DOHH2 (cell line): Measurements from ENCODE around the gene AGAP2.

Source experiments
- H3F3A ChIP-seq: fragments of 200-600 bp; sonication (generic), shearing (Covaris generic); 2 replicates; pipeline ENCODE4 v1.6.0; 2016; ENCODE audit warnings: antibody characterized with exemption, mild to moderate bottlenecking; ENCODE audit not compliant: control insufficient read depth, insufficient read depth
- H3K27ac ChIP-seq: fragments of 200-600 bp; sonication (generic); 2 replicates; pipeline ENCODE4 v1.5.1; 2014; ENCODE audit warnings: low read depth, mild to moderate bottlenecking, low read length, moderate library complexity
- H3K27me3 ChIP-seq: fragments of 200-600 bp; sonication (generic); 2 replicates; pipeline ENCODE4 v1.6.1; 2014; ENCODE audit warnings: mild to moderate bottlenecking, low read length, mixed read lengths; ENCODE audit not compliant: control insufficient read depth
- H3K36me3 ChIP-seq: fragments of 200-600 bp; sonication (generic); 2 replicates; pipeline ENCODE4 v1.6.1; 2014; ENCODE audit warnings: mild to moderate bottlenecking, low read length, moderate library complexity, mixed read lengths; ENCODE audit not compliant: control insufficient read depth
- H3K4me1 ChIP-seq: fragments of 200-600 bp; sonication (generic); 2 replicates; pipeline ENCODE4 v1.6.1; 2014; ENCODE audit warnings: mild to moderate bottlenecking, low read length, mixed read lengths; ENCODE audit not compliant: control insufficient read depth
- H3K4me2 ChIP-seq: fragments of 200-600 bp; sonication (generic); 2 replicates; pipeline ENCODE4 v1.6.0; 2014; ENCODE audit warnings: mild to moderate bottlenecking, low read length, moderate library complexity
- H3K4me3 ChIP-seq: fragments of 200-600 bp; sonication (generic); 2 replicates; pipeline ENCODE4 v1.5.1; 2014; ENCODE audit warnings: mild to moderate bottlenecking, low read length, mixed read lengths
- H3K79me2 ChIP-seq: fragments of 200-600 bp; sonication (generic); 2 replicates; pipeline ENCODE4 v1.6.1; 2014; ENCODE audit warnings: mild to moderate bottlenecking, low read length, mixed read lengths; ENCODE audit not compliant: control insufficient read depth
- H3K9me2 ChIP-seq: fragments of 200-600 bp; sonication (generic); replicated peaks from 2 replicates; pipeline ENCODE4 v1.6.1; 2014; ENCODE audit warnings: mild to moderate bottlenecking, low read length, mixed read lengths; ENCODE audit not compliant: control insufficient read depth
- H3K9me3 ChIP-seq: fragments of 200-600 bp; sonication (generic); 2 replicates; pipeline ENCODE4 v1.6.1; 2014; ENCODE audit warnings: antibody characterized with exemption, low read length, mixed read lengths; ENCODE audit not compliant: control insufficient read depth, insufficient read depth
- H4K20me1 ChIP-seq: fragments of 200-600 bp; sonication (generic); 2 replicates; pipeline ENCODE4 v1.6.0; 2014; ENCODE audit warnings: low read depth, mild to moderate bottlenecking, antibody characterized with exemption, low read length, moderate library complexity; ENCODE audit not compliant: control insufficient read depth, insufficient read depth
- CTCF ChIP-seq: fragments of 200-600 bp; sonication (generic); IDR thresholded peaks from one replicate; pipeline ENCODE4 v1.5.1; 2014; ENCODE audit warnings: antibody characterized with exemption, mild to moderate bottlenecking, low read depth, low read length; ENCODE audit not compliant: poor library complexity, severe bottlenecking
- EZH2phosphoT487 ChIP-seq: fragments of 200-600 bp; sonication (generic); IDR thresholded peaks from 2 replicates; pipeline ENCODE4 v1.6.1; 2017; ENCODE audit warnings: borderline replicate concordance, mild to moderate bottlenecking, antibody characterized with exemption, low read length, moderate library complexity, mixed read lengths

The AGAP2 gene

DNA sequence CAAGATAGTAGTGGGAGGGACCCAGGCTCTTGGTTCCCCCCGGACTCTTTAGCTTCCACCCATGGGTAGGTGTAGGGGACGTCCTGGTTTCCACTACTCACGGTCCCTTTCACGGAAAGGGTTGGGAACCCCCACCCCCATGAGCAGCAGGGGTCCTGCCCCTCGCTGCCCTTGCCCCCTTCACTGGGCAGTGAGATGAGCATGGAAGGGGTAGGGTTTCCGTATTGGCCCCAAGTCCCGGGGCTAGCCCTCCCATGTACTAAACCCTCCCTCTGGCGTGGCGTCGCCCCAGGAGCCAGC lies 12.7 kb downstream of the AGAP2 start:
- Histone ChIP-seq H3K36me3 (peaks cover 32% of the 10 kb centered on the region), H3K9me2 (no peaks in the 10 kb centered on the region), H3K4me2 (no peak overlapping the region), H3K27me3 (no peaks in the 10 kb centered on the region), H3K4me3 (no peak overlapping the region), H4K20me1 (no peaks in the 10 kb centered on the region), H3K79me2 (no peaks in the 10 kb centered on the region), H3F3A (peaks cover 11% of the 10 kb centered on the region; the same call in 1 of the 2 replicates), H3K27ac (no peak overlapping the region), H3K4me1 (peaks cover 15% of the 10 kb centered on the region), H3K9me3 (no peaks in the 10 kb centered on the region)
- TF ChIP-seq EZH2phosphoT487 (no peak), CTCF (no peak)

- Histone ChIP-seq H3K4me3 (no peak overlapping the region), H3K4me1 (peaks cover 15% of the 10 kb centered on the region), H3F3A (peaks cover 11% of the 10 kb centered on the region; the same call in 1 of the 2 replicates), H3K27me3 (no peaks in the 10 kb centered on the region), H3K9me3 (no peaks in the 10 kb centered on the region), H3K79me2 (no peaks in the 10 kb centered on the region), H3K4me2 (peak overlapping the region; percentile 13; the same call in 1 of the 2 replicates), H3K9me2 (no peaks in the 10 kb centered on the region), H3K27ac (no peak overlapping the region), H4K20me1 (no peaks in the 10 kb centered on the region), H3K36me3 (peaks cover 32% of the 10 kb centered on the region)
- no peak for TF ChIP-seq CTCF
- no peak for TF ChIP-seq EZH2phosphoT487
Measured at GRCh38 chr12:57724936-57725740, 13.4 kb downstream of the AGAP2 start.

GRCh38 chr12:57724003-57724935 lies 14.3 kb downstream of the AGAP2 start:
- Histone ChIP-seq H3F3A (peaks cover 11% of the 10 kb centered on the region; the same call in 1 of the 2 replicates), H3K27ac (no peak overlapping the region), H3K36me3 (peaks cover 39% of the 10 kb centered on the region), H4K20me1 (no peaks in the 10 kb centered on the region), H3K4me2 (no peak overlapping the region), H3K4me1 (peaks cover 15% of the 10 kb centered on the region), H3K27me3 (no peaks in the 10 kb centered on the region), H3K79me2 (no peaks in the 10 kb centered on the region), H3K4me3 (no peak overlapping the region), H3K9me2 (no peaks in the 10 kb centered on the region), H3K9me3 (no peaks in the 10 kb centered on the region)
- no peak for TF ChIP-seq CTCF
